IPS-NIHi7 (cell line): Measurements from ENCODE around the gene PTPRD.

Experiments used
- DNase-seq: peaks from one replicate; pipeline ENCODE4 v3.0.0; 2012; ENCODE audit warnings: mixed read lengths; ENCODE audit errors: extremely low spot score

PTPRD gene

DNA sequence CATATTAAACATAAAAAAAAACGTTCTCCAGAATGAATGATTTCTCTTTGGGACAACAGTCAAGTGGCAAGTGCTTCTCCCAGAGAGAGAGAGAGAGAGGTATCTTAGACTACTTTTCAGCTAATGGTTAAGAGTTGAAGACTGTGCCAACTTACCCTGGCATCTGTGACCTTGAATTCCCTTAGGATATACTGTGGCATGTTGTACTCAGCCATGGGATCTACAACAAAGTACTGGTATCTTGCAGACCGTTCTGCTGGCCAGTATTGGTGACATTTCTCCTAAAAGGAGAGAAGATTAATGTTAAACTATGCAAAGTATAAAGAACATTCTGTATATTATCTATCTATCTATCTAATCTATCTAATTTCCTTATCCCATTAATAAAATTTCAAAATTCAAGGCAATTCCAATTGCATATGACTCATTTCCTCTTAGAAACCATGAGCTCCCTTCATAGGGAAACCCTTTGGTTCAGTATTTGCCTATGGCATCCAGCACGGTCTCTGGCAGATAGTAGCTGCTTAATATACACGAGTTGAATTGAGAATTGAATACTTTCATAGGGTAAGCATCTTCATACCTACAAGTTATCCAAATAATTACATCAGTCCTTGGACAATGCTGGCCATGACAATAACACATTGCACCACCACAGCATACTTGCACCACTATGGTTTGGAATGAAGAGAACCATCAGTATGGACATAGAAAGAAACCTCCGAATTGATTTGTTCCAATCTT, 2273.9 kb downstream of the PTPRD start:
- no peak for DNase-seq

DNA sequence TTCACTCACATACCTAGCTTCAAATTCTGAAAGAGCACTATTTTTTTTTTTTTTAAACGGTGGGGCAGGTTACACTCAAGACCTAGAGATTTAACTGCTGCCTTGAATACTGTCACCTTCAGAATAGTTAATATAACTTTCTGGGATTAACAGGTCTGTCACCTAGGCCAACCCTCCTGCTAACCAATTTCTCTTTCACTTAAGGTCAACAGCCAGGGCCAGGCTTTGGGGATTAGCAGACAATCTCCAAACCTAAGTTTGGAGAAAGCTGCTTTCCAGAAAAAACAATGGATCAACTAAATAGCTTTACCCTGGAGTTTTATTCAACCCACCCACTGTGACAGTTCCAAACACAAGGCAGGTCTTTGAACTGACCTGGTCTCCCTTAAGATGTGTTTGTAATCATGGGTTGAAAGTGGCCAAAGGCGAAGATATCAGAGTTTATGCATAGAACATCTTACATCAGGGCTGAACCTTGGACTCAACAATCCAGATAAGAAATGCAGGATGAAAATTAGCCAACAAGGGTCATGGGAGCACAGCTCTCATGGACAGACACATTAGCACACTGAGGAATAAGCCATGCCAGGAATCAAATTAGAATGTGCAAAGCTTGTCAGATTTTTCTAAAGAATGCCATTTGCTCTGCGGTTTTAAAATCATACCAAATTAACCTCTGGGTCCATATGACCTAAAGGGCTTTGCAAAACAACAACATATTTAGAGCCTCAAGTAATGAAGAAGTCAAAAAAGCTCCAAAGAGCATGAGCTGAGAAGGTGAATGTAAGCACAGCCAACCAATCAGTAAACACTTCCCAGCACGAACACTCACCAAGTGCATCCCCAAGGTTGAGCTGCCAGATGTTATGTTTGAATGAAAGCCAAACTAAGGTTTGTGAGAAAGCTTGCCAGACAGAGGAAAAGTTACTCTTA, 2274.7 kb downstream of the PTPRD start:
- no peak for DNase-seq

DNA sequence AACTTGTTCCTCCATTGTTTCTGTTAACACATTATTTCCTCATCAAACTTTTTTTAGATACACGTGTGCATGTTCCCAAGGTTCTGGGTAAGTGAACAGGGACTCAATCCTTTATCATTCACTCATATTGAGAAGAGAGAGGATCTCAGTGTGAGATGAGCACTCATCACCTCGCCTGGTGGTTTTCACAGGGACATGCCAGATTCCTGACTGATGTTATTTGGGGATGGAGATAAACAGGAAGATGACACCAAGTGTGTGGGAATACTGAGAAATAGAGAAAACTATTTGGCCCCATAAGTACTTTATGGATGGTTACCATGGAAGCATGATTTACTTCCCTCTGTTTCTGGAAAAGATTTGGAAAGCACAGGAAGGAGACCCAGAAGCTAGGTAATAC, 2279.9 kb downstream of the PTPRD start:
- no peak for DNase-seq

DNA sequence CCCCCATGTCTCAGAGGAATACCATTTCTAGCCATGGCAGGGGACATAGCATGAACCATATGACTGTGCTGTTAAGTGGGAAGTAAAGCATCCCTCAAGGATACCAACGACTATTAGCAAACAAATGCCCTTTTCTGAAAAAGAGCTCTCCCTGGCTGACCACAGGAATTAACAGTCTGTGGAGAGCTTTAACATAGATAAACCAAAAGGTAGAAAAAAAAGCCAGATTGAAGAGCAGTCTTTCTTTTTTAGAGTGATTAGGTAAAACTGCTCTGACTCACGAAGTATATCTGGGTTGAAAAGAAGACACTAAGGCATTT, 2280.5 kb downstream of the PTPRD start:
- no peak for DNase-seq

DNA sequence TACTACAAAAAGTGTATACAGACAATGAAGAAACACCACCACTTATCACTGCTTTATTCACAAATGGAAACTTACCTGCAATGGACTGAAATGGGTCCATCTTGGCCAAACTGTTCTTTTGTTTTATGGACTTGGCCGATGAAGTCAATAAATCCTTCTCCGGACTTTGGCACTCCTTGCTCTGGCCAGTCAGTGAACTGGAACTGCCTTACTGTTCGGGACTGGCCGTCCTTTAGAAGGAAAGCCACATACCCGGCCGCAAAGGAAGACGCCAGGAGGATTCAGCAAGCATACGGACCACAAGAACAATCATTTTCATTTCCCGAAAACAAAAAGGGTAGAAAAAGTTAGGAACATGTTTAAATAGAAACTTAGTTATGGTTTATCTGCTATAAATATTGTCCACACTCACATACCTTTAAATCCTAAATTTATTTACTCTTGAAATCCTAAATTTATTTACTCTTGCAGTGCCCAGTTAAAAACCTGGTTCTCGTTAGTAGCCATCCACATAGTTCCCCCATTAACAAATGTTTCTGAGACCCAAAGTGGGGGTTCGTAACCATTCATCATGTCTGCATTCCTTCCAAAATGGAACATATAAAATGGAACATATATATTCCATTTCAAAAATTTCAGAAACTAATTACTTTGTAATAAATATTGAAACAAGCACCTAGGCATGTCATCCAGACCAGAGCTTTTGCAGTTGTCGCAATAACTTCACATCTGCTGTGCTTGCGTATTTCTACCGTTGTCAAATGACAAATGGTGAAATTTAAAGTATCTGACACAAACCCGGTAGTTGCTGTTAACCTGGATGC, 2281.1 kb downstream of the PTPRD start:
- no peak for DNase-seq

DNA sequence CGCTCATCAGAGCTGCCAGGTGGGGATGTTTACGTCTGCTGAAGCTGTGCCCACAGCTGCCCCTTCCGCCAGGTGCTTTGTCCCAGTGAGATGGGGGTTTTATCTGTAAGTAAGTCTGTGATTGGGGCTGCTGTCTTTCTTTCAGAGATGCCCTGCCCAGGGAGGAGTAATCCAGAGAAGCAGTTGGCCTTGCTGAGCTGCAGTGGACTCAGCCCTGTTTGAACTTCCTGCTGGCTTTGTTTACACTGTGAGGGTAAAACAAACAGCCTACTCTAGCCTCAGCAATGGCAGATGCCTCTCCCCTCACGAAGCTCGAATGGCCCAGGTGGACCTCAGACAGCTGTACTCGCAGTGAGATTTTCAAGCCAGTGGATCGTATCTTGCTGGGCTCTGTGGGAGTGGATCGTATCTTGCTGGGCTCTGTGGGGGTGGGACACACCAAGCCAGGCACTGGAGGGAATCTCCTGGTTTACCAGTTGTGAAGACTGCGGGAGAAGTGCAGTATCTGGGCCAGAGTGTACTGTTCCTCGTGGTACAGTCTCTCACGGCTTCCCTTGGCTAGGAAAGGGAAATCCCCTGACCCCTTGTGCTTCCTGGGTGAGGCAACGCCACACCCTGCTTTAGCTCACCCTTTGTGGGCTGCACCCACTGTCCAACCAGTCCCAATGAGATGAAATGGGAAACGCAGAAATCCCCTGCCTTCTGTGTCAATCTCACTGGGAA, 2283.1 kb downstream of the PTPRD start:
- DNase-seq, result peak; percentile 20

DNA sequence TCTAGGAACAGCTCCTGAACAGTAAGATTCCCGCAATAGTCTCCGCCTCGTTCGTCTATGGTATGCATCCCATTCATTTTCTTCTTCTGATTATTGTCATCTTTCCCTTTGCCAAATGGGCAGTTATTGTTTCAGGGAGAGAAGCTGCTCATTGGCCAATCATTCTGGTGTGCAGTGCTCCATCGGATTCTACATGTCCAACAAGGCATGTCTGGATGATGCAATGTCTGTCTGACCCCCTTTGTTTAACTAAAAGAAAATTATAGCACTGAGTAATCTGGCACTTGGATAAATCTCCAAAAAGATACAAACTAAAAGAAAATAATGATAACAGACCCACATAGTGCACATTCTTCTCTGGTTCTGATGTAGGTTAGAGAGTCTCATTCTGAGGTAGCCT, 2297.6 kb downstream of the PTPRD start:
- DNase-seq, result no peak

DNA sequence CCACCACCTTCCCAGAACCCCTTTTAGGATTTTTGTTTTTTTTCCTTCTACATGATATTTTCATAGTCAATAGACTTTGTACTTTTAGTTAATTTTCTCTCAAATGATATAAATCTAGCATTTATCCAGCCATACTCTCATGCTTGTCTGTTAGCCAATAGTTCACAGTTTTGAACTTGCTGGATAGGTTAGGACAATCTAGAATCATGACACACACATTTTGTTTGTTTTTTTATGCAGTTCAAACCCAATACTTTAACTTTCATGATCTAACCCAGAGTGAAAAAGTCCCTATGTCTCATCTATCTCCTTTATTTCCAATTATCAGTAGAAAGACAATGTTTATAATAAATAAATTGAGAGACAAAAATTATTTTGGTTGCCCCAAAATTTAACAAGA, 2303.5 kb downstream of the PTPRD start:
- DNase-seq, result no peak

DNA sequence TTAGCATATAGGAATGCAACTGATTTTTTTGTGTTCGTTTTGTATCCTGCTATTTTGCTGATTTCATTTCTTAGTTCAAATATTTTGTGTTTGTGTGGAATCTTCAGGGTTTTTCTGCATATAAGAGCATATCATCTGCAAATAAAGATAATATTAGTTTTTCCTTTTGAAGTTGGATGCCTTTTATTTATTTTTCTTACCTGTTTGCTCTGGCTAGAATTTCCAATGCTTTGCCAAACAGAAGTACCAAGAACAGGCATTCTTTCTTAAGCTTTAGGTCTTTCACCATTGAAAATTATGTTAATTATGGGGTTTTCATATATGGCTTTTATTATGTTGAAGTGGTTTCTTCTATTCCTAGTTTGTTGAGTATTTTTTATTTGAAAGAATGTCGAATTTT, 2308.1 kb downstream of the PTPRD start:
- no peak for DNase-seq

DNA sequence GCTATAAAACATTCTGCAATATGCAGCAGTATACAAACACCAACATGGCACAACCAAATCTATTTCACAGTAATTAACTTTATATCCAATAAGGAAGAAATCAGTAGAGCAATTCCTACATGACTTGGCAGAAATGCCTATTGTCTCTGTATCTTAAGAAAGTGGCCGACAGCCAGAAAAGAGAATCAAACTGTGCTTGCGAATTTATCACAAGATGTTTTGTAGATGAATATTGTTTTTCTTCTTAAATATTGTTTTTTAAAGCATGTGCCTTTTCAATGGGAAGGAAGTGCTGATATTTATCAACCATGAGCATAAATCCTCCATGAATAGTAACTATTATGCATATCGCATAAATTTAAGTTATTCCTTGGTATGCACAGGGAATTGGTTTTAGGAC, 2311.5 kb downstream of the PTPRD start:
- no peak for DNase-seq

DNA sequence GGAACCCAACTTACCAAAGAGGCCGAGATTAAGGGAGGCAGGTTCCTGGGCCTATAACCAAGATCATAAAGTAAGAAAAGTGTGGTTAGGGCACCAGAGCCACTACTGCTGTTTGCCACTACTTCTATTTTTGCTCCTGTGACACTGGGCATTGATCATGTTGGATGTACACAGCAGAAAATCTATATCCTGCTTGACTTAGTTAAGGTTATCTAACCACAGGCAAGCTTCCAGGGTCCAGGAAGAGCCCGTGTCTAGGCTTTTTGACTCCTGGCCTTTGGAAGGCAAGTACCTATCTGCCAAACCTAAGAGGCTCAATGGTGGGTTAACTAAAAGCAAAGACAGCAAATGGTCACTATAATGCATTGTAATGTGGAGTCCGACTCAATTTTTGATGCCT, 2315.8 kb downstream of the PTPRD start:
- no peak for DNase-seq

DNA sequence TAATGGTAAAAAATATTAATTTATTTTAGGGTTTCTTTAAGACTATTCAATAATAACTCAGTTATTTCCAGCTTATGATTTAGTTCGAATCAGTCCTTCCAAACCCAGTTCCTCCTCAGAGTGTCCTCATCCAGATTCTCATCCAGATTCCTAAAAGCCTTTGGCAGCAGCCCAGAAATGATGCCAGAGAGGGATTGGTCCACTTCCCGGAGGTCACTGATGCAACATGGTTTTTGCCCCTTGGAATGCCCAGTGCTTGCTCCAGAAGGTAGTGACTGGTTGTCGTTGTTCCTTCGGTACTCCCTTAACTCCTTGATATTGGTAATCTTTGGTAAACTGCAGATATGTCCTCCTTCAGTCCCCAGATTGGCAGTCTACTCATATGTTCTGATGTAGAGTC, 2320.1 kb downstream of the PTPRD start:
- DNase-seq, result no peak

DNA sequence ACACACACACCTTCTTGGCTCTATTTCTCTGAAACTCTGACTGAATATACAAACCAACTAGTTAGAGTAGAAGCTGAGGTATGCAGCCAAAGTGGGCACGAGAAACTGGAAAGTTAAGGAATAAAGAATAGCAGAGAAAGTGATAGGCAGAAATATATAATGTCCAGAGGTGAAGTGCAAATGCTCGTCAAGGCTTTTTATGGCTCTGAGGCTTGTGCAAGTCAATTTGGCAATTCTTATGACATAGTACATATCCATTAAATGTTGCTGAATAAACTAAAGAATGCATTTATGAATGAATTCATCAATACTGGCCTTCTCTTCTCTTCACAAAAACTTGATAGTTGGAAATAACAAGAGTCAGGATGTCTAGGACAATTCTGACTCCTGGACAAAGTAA, 2323.1 kb downstream of the PTPRD start:
- DNase-seq, result no peak

DNA sequence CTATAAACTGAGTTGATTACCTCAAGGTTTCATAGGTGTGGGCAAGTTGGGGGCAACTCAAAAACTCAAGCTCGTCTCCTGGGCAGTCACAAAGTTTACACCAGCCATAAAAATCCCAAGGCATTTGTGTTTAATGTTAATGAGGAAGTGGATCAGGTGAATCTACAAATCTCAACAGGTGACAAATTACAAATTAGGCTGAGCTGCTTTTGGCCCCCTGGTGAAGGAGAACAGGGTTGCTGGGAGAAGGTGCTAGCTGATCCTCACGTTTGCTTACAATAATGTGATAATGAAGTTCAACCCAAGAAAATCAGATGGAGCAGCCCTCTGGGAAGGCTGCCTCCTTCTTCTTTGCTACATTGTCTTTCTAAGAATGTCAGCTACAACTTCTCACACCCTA, 2324.8 kb downstream of the PTPRD start:
- no peak for DNase-seq

DNA sequence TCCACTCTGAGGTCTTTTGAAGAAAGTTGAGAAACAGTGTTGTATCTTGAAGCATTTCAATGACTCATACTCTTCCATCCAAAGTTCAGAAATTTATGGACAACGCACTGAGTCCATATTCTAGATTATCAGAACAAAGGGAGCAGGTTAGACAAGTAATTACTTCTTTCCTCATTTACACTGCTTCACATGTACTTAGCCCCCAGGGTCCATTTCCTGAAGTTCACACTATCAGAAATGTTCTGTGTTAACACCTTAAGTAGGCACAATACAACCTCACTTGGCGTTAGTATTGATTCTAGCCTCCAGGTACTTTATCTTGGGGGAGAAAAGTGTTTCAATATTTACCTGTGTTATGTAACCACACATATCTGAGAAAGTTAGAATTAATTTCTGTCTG, 2325.3 kb downstream of the PTPRD start:
- DNase-seq, result no peak

DNA sequence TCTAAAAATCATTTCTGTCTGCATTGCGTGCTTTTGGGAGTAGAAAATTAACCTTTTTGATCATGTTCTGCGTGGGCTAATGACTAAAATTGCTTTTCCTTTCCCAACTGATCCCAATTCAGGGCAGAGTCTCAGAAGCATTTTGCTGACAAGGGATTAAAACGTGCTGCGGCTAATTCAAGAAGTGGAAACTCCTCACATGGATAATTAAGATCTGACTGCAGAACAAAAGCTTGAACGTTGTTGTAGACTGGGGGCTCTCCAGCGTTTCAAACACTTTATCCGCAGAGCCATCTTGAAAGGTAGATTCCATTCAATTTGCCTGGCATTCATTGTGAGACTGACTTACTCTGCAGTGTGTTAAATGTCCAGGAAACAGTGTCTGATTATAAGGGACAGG, 2327.9 kb downstream of the PTPRD start:
- DNase-seq, result no peak

DNA sequence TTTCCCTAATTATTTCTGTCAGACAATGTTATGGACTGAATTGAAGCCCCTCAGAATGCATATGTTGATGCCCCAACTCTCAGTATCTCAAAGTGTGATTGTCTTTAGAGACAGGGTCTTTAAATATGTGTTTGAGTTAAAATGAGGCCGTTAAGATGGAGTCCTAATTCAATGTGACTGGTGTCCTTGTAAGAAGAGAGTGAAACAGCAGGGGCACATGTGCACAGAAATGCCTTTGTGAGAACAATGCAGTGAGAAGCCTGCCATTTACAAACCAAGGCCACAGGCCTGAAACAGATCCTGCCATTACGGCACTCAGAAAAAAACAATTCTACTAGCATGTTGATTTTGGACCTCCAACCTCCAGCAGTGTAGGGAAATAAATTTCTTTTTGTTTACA, 2330.3 kb downstream of the PTPRD start:
- DNase-seq, result no peak

DNA sequence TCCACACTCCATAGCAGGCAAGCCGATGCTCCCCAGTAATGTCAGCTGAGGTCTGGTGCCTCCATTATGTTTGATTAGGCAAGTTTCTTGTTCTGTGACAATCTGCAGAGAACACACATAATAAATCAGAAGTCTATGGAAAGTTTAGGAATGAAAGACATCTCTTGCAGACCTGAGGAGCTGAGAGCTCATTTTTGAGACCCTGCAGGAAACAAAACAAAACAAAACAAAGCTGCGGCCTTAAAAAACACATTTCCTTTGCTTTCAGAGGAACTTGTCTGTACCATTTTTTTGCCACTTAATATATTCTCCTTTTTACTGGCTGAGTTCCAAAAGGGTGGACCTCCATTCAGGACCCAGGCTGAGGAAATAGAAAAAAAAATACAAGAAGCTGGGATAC, 2332.0 kb downstream of the PTPRD start:
- no peak for DNase-seq

DNA sequence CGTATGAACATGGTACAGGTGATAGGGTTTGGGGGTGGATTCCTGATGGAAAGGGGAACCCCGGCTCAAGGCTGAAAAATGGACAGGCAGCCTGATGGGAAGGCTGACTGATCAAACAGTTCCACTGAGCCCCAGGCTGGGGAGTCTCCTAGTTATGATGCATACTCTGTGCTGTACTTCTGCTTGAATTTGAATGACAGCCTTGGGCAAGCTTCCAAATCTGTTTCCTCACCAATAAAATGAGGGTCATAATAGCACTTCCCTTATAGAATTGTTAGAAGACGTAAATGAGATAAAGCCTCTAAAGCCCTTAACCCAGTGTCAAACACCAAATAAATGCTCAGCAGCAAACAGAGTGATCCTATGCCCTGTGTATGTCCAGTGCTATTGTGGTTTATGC, 2334.8 kb downstream of the PTPRD start:
- DNase-seq, result no peak

DNA sequence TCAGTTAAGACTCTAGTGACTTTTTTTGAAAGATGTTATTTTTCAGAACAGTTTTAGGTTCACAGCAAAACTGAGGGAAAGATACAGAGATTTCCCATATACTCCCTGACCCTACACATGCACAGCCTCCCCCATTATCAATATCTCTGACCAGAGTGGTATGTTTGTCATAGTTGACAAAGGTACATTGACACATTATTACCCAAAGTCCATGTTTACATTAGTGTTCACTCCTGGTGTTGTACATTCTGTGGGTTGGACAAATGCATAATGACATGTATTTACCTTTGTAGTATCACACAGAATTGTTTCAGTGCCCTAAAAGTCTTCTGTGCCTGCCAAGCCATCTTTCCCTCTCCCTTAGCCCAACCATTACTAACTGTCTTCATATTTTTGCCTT, 2342.6 kb downstream of the PTPRD start:
- DNase-seq, result no peak

DNA sequence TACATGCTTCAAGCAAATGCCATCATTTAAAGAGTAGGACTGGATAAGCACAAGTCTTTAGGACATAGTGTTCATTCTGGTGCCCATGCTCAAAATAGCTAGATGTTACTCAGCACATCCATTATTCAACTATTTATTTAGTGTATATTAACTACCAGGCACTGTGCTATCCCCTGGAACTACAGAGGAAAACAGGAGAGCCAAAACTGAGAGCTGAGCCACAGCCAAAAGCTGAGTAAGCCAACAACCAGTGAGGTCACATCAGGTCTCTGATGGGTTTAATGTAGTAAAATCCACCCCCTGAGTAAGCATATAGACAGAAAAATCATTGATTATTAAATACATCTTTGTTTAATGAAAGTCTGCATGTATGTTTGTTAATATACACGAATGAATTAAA, 2343.9 kb downstream of the PTPRD start:
- no peak for DNase-seq
